ENCODE results near the gene ESYT1. TPM values are rescaled to one million over a fixed set of nuclear protein-coding genes. Genes with fewer than 3 reads are reported as not detected.

ESYT1 gene
- total and polyA plus RNA-seq, 2 experiments from 2014 or later: 108 to 216 TPM

- peak overlapping the region; percentile 81 for H3K27ac ChIP-seq
- H3K9me2 ChIP-seq (ENCODE audit: insufficient read depth): no peaks in the 10 kb centered on the region
- H2AFZ ChIP-seq: peak overlapping the region; percentile 76
- H3K4me3 ChIP-seq: peak overlapping the region; percentile 81
- H3K9ac ChIP-seq: peak overlapping the region; percentile 79
- H3K27me3 ChIP-seq (replicated peaks; ENCODE audit: insufficient read depth): no peaks in the 10 kb centered on the region
- DNase-seq: no peak
- H4K20me1 ChIP-seq (ENCODE audit: insufficient read depth): no peaks in the 10 kb centered on the region
- peaks cover 32% of the 10 kb centered on the region for H3F3A ChIP-seq (ENCODE audit: insufficient read depth)
- peaks cover 66% of the 10 kb centered on the region for H3K79me2 ChIP-seq (ENCODE audit: insufficient read depth)
- peak overlapping the region; percentile 99 for H3K4me2 ChIP-seq (ENCODE audit: unreplicated experiment)
- in situ Hi-C loops (cut with MboI): no loop called here
- H3K9me3 ChIP-seq (ENCODE audit: low read depth): no peaks in the 10 kb centered on the region
- WGBS, 2 experiments (ENCODE audit: low coverage in 1 of 2, low lambda C conversion rate in 2 of 2, missing lambda C conversion rate in 2 of 2): 0 to 1% methylated on average over 8 of the region's 8 CpGs
- peaks cover 13% of the 10 kb centered on the region; the same call in 1 of the 2 replicates for H3K36me3 ChIP-seq (ENCODE audit: low read depth)
- H3K4me1 ChIP-seq (ENCODE audit: insufficient read depth): peaks cover 20% of the 10 kb centered on the region
- TF ChIP-seq EZH2phosphoT487 (IDR thresholded peaks at IDR 0.05; ENCODE audit: insufficient read depth, low read depth): no peak
- no peak for TF ChIP-seq EZH2 (IDR thresholded peaks at IDR 0.05; ENCODE audit: insufficient read depth, poor library complexity, severe bottlenecking)
These were observed 581 bp upstream of the ESYT1 start for GRCh38 chr12:56127485-56127887.

GRCh38 chr12:56128670-56129205 lies 671 bp downstream of the ESYT1 start:
- TF ChIP-seq EZH2phosphoT487 (IDR thresholded peaks at IDR 0.05; ENCODE audit: insufficient read depth, low read depth): no peak
- no peak for TF ChIP-seq EZH2 (IDR thresholded peaks at IDR 0.05; ENCODE audit: insufficient read depth, poor library complexity, severe bottlenecking)
- peak overlapping the region; percentile 74 for H2AFZ ChIP-seq
- H4K20me1 ChIP-seq (ENCODE audit: insufficient read depth): no peaks in the 10 kb centered on the region
- H3K79me2 ChIP-seq (ENCODE audit: insufficient read depth): peaks cover 67% of the 10 kb centered on the region
- H3K36me3 ChIP-seq (ENCODE audit: low read depth): peaks cover 15% of the 10 kb centered on the region; the same call in 1 of the 2 replicates
- peak overlapping the region; percentile 95 for H3K4me3 ChIP-seq
- WGBS, 2 experiments (ENCODE audit: low coverage in 1 of 2, low lambda C conversion rate in 2 of 2, missing lambda C conversion rate in 2 of 2): 2 to 3% methylated on average over 20 of the region's 20 CpGs
- H3K4me2 ChIP-seq (ENCODE audit: unreplicated experiment): peak overlapping the region; percentile 85
- H3K27me3 ChIP-seq (replicated peaks; ENCODE audit: insufficient read depth): no peaks in the 10 kb centered on the region
- H3K27ac ChIP-seq: peak overlapping the region; percentile 56
- no peaks in the 10 kb centered on the region for H3K9me3 ChIP-seq (ENCODE audit: low read depth)
- DNase-seq: peak; percentile 66
- no peaks in the 10 kb centered on the region for H3K9me2 ChIP-seq (ENCODE audit: insufficient read depth)
- peaks cover 32% of the 10 kb centered on the region for H3F3A ChIP-seq (ENCODE audit: insufficient read depth)
- H3K9ac ChIP-seq: peak overlapping the region; percentile 84
- in situ Hi-C loops (cut with MboI): no loop called here
- H3K4me1 ChIP-seq (ENCODE audit: insufficient read depth): peaks cover 20% of the 10 kb centered on the region

GRCh38 chr12:56129206-56129941 lies 1.3 kb downstream of the ESYT1 start:
- in situ Hi-C loops (cut with MboI): no loop called here
- 4 to 5% methylated on average over 29 of the region's 29 CpGs for WGBS, 2 experiments (ENCODE audit: low coverage in 1 of 2, low lambda C conversion rate in 2 of 2, missing lambda C conversion rate in 2 of 2)

GRCh38 chr12:56129942-56130495 lies 2.0 kb downstream of the ESYT1 start:
- Histone ChIP-seq H3K4me3 (peak overlapping the region; percentile 95), H3K9ac (peak overlapping the region; percentile 84), H3K27me3 (replicated peaks; ENCODE audit: insufficient read depth) (no peaks in the 10 kb centered on the region), H3F3A (ENCODE audit: insufficient read depth) (peaks cover 22% of the 10 kb centered on the region), H3K9me2 (ENCODE audit: insufficient read depth) (no peaks in the 10 kb centered on the region), H3K4me1 (ENCODE audit: insufficient read depth) (peaks cover 20% of the 10 kb centered on the region), H2AFZ (no peak overlapping the region), H4K20me1 (ENCODE audit: insufficient read depth) (no peaks in the 10 kb centered on the region), H3K79me2 (ENCODE audit: insufficient read depth) (peaks cover 67% of the 10 kb centered on the region), H3K27ac (no peak overlapping the region), H3K36me3 (ENCODE audit: low read depth) (peaks cover 22% of the 10 kb centered on the region), H3K4me2 (ENCODE audit: unreplicated experiment) (peak overlapping the region; percentile 85), H3K9me3 (ENCODE audit: low read depth) (no peaks in the 10 kb centered on the region)
- DNase-seq: no peak
- in situ Hi-C loops (cut with MboI): no loop called here
- no peak for TF ChIP-seq EZH2 (IDR thresholded peaks at IDR 0.05; ENCODE audit: insufficient read depth, poor library complexity, severe bottlenecking)
- no peak for TF ChIP-seq EZH2phosphoT487 (IDR thresholded peaks at IDR 0.05; ENCODE audit: insufficient read depth, low read depth)
- WGBS, 2 experiments (ENCODE audit: low coverage in 1 of 2, low lambda C conversion rate in 2 of 2, missing lambda C conversion rate in 2 of 2): 74 to 77% methylated on average over 22 of the region's 22 CpGs

More at GRCh38 chr12:56129206-56129941, 1.3 kb downstream of the ESYT1 start:
- TF ChIP-seq EZH2 (IDR thresholded peaks at IDR 0.05; ENCODE audit: insufficient read depth, poor library complexity, severe bottlenecking) (no peak), EZH2phosphoT487 (IDR thresholded peaks at IDR 0.05; ENCODE audit: insufficient read depth, low read depth) (no peak)
- H3K4me2 ChIP-seq (ENCODE audit: unreplicated experiment): peak overlapping the region; percentile 85
- peak overlapping the region; percentile 56 for H3K27ac ChIP-seq
- H3K79me2 ChIP-seq (ENCODE audit: insufficient read depth): peaks cover 67% of the 10 kb centered on the region
- H3K36me3 ChIP-seq (ENCODE audit: low read depth): peaks cover 17% of the 10 kb centered on the region; the same call in 1 of the 2 replicates
- H3K9me3 ChIP-seq (ENCODE audit: low read depth): no peaks in the 10 kb centered on the region
- peak overlapping the region; percentile 84 for H3K9ac ChIP-seq
- peak; percentile 79 for DNase-seq
- H3K4me1 ChIP-seq (ENCODE audit: insufficient read depth): peaks cover 20% of the 10 kb centered on the region
- H2AFZ ChIP-seq: peak overlapping the region; percentile 74
- no peaks in the 10 kb centered on the region for H4K20me1 ChIP-seq (ENCODE audit: insufficient read depth)
- no peaks in the 10 kb centered on the region for H3K27me3 ChIP-seq (replicated peaks; ENCODE audit: insufficient read depth)
- peak overlapping the region; percentile 95 for H3K4me3 ChIP-seq
- no peaks in the 10 kb centered on the region for H3K9me2 ChIP-seq (ENCODE audit: insufficient read depth)
- peaks cover 29% of the 10 kb centered on the region for H3F3A ChIP-seq (ENCODE audit: insufficient read depth)
